ENCODE data around the gene ARSG. TPM values are rescaled to one million over a fixed set of nuclear protein-coding genes. Genes with fewer than 3 reads are reported as not detected.

ARSG gene
- total and polyA plus RNA-seq, 2 donors (not counting 3 experiments of a cell fraction or from before 2014, with no cell fraction given): 3.9 to 7.0 TPM

DNA sequence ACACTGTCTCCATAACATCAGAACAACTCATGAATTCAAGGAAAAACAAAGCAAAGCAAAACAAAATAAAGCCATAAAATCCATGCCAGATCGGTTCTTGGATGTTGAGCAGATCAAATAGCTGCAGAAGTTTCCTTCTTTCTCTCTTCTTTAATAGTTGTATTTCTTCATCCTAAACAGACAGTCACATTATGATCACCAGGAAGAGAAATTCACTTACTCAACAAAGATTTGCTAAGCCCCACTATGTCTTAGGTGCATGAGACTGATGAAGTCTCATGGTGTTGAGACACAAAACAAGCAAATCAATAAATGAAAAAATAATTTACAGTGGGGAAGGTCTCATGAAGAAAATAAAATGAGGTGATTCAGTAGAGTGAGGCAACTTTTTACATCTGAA lies 93.2 kb downstream of the ARSG start:
- Histone ChIP-seq H3K27ac (ENCODE audit: insufficient read depth, low read depth, low read length) (peak overlapping the region; percentile 76), H3K9ac (replicated peaks; ENCODE audit: extremely low read depth, insufficient read depth, low read length) (peak overlapping the region; percentile 74), H3K27me3 (ENCODE audit: control insufficient read depth in 2 of 2, insufficient read depth in 2 of 2, low read length in 2 of 2) (no peaks in the 10 kb centered on the region), H3K4me3 (replicated peaks in 1 of 3; ENCODE audit: insufficient read depth in 1 of 3, low read depth in 1 of 3, low read length in 3 of 3) (no peak overlapping the region), H3K79me2 (ENCODE audit: control insufficient read depth, insufficient read depth, low read length) (no peaks in the 10 kb centered on the region), H2AFZ (ENCODE audit: low read depth, low read length) (peak overlapping the region; percentile 35), H3K9me3 (replicated peaks; ENCODE audit: control insufficient read depth, insufficient read depth, low read length) (no peaks in the 10 kb centered on the region), H3K4me1 (ENCODE audit: control insufficient read depth, extremely low read depth, insufficient read depth, low read length) (peaks cover 33% of the 10 kb centered on the region), H3K36me3 (ENCODE audit: control insufficient read depth in 2 of 2, extremely low read depth in 1 of 2, insufficient read depth in 2 of 2, low read length in 2 of 2) (no peaks in the 10 kb centered on the region), H3K4me2 (ENCODE audit: insufficient read depth, low read length) (no peak overlapping the region), H4K20me1 (replicated peaks; ENCODE audit: control insufficient read depth, extremely low read depth, insufficient read depth, low read length) (no peaks in the 10 kb centered on the region), H3K9me1 (replicated peaks; ENCODE audit: control insufficient read depth, extremely low read depth, insufficient read depth, low read length) (no peaks in the 10 kb centered on the region)
- CTCF ChIA-PET: interaction anchor here (3.0 to 4.3 kb wide), 2 partner anchors 14 to 92 kb away, joined by 17 to 48 read pairs; partner anchors contain the start of genes ARSG and SLC16A6
- TF ChIP-seq POLR2A (IDR thresholded peaks at IDR 0.05; ENCODE audit: low read depth, low read length) (no peak), MAX (IDR thresholded peaks at IDR 0.05; ENCODE audit: insufficient read depth, insufficient read length) (no peak), EZH2 (IDR thresholded peaks at IDR 0.05; ENCODE audit: borderline replicate concordance, low read depth, low read length, severe bottlenecking) (no peak), GATA2 (IDR thresholded peaks at IDR 0.05; ENCODE audit: insufficient read depth, insufficient read length, low read depth, low read length) (no peak), MYC (IDR thresholded peaks at IDR 0.05; ENCODE audit: low read depth, low read length) (no peak), CTCF (IDR thresholded peaks at IDR 0.05; ENCODE audit: extremely low read depth in 1 of 2, insufficient read depth in 1 of 2, low read depth in 1 of 2, low read length in 2 of 2) (no peak), POLR2AphosphoS5 (IDR thresholded peaks at IDR 0.05; ENCODE audit: insufficient read depth, low read depth, low read length) (no peak), FOS (IDR thresholded peaks at IDR 0.05; ENCODE audit: borderline replicate concordance, insufficient read depth, low read length) (no peak), JUN (IDR thresholded peaks at IDR 0.05; ENCODE audit: borderline replicate concordance, insufficient read depth, insufficient read length, low read depth) (no peak)
- BruUV-seq (replicated peaks): no TSS peak
- dilution Hi-C loops (cut with MboI; ENCODE audit: extremely low pct_ligation_motif_present, low sequenced_read_pairs): no loop called here
- POLR2A ChIA-PET: interaction anchor here (1.3 kb wide), 1 partner anchor 15 kb away, joined by 5 read pairs; no protein-coding TSS in a partner anchor
- no peak for FAIRE-seq
- DNase-seq (ENCODE audit: low read depth, low spot score): no peak
- intact Hi-C loops (cut with micrococcal nuclease): loop anchor here (5.0 kb wide), 1 partner anchor 332 kb away; no protein-coding TSS in a partner anchor
